ENCODE data around the gene FBXO21.

GRCh38 chr12:117118838-117119591 lies 71.3 kb downstream of the FBXO21 start:
- TF ChIP-seq CTCF (IDR thresholded peaks at IDR 0.05), result peak; percentile 24
- TF ChIP-seq EZH2 (IDR thresholded peaks at IDR 0.05), result no peak
- TF ChIP-seq EZH2phosphoT487 (IDR thresholded peaks at IDR 0.05), result no peak

Data from neural progenitor cell (in vitro differentiated cells).